HG03280 (cell line): Measurements from ENCODE around the gene CABP1.
"Not testable (repeated sequence)": the region's sequence is repeated elsewhere in the genome, so short reads cannot be mapped to it uniquely, and the experiment has no call there.

ENCODE experiments used
- ATAC-seq: cut with Tn5 transposase; IDR thresholded peaks from one replicate; pipeline ENCODE4 v1.9.1; 2021; ENCODE audit warnings: mild to moderate bottlenecking, moderate library complexity; ENCODE audit not compliant: unreplicated experiment

The CABP1 gene

DNA sequence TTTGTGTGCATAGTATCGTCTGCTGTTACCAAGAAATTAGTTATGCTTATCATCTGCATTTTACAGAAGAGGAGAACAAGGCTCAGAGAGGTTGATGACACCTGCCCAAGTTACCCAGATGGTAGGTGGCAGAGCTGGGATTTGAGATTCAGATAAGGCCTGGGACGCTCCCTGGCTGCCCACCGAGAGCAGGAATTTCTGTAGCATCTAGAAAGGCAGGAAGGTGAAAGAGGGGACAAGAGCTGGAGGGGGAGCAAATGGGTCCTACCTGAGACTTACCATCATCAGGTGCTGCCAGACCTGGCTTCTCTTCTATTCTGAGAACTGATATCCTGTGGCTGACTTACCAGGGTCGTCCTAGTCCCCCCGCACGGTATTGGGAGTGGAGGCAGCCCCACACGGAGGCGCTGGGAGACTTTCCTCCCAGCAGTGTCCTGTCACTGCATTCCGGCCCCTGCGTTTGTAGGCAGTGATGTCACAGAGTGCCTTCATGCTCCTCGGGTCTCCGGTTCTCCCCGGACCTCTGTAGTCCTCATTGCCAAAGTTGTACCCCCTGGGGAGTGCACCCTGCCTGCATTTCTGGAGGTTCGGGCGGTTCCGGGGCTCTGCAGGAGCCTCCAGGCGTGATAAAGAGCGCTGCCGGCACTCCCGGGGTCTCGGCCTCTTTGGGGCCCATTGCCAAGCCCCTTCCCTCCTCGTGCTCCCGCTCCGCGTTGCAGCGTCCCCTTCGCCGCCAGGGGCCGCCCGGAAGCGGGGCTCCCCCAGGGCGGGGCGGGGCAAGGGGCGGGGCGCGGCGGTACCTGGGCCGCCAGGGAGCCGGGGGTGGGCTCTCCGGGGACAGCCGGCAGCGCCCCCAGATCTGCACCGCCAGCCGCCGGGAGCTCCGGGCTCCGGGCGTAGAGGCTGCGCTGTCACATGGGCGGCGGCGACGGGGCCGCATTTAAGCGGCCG is at the start of gene CABP1:
Gene CABP1 (plus strand): TSS at position 856 of the 951 bp plus-strand sequence. CDS start 60 bp downstream, at position 916.
- peak; percentile 65 for ATAC-seq

DNA sequence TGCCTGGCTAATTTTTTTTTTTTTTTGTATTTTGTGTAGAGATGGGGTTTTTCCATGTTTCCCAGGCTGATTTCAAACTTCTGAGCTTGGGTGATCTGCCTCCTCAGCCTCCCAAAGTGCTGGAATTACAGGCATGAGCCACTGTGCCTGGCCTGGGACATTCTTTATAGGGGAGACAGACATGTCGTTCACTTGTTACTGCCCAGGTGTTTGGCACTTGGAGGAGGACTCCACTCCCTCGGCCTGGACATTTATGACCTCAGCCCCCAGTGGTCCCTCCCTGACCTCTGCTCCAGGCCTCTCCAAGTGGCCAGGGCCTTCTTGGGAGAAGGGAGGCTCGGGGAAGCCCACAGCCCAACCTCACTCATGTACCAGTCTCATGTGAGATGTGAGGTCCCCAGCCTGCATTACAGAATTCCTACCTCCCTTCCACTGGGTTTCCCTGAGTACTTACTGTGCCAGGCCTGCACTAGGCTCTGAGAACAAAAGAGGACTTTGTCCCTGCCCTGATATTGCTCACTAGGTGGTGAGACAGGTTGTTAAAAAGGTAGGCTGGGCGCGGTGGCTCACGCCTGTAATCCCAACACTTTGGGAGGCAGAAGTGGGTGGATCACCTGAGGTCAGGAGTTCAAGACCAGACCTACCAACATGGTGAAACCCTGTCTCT is 49.6 kb upstream of the CABP1 start:
- no peak for ATAC-seq

DNA sequence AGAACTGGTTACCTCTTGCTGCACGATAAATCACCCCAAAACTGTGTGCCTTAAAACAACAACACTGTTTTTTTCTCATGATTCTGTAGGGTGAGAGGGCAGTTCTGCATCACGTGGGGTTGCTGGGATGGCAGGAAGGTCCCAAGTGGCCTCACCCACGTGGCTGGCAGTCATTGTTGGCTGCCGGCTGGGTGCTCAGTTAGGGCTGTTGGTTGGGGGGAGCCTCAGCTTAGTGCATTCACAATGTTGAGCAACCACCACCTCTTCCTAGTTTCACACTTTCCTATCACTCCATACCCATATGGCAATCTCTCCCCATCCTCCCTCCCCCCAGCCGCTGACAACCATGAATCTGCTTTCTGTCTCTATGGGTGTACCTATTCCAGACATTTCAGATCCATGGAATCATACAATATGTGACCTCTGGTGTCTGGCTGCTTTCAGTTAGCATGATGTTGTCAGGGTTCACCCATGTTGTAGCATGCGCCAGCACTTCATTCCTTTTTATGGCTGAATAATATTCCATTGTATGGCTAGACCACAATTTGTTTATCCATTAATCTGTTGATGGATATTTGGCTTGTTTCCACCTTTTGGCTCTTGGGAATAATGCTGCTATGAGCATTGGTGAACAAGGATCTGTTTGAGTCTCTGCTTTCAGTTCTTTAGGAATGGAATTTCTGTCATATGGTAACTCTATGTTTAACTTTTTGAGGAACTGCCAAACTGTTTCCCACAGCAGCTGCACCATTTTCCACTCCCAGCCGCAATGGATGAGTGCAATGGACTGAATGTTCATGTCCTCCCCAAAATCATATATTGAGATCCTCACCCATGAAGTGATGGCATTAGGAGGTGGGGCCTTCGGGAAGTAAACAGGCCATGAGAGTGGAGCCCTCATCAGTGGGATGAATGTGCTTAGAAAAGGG is 48.0 kb upstream of the CABP1 start:
- ATAC-seq: no peak

DNA sequence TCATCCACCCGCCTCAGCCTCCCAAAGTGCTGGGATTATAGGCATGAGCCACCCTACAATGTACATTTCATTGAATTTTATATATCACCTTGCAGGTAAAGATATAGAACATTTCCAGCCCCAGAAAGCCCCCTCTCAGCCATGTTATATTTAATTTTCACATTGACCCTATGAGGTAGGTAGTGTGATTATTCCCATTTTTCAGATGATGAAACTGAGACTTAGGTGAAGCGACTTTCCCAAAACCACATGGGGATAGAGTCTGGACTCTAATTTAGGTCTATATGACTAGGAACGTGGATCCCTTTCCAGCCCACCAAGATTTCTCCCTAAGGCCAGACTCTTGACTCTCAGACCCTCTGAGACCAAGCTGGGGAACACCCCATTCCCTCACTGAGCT is 43.5 kb upstream of the CABP1 start:
- ATAC-seq: no peak

DNA sequence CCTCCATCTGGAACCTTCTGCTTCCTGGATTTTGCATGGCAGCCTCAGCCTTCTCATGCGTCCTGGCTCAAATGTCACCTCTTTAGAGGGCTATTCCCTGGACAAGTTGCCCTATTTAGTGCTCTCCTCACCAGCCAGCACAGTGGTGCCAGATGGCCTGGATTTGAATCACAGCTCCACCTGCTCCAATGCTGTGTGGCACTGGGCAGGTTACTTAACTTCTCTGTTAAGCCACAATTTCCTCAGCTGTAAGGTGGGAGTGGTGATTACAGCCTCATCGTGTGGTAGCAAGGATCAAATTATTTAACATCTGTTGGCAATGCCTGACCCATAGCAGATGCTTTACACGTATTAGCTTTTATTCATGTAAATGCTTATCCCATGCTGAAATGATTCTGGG is 42.6 kb upstream of the CABP1 start:
- ATAC-seq: no peak

DNA sequence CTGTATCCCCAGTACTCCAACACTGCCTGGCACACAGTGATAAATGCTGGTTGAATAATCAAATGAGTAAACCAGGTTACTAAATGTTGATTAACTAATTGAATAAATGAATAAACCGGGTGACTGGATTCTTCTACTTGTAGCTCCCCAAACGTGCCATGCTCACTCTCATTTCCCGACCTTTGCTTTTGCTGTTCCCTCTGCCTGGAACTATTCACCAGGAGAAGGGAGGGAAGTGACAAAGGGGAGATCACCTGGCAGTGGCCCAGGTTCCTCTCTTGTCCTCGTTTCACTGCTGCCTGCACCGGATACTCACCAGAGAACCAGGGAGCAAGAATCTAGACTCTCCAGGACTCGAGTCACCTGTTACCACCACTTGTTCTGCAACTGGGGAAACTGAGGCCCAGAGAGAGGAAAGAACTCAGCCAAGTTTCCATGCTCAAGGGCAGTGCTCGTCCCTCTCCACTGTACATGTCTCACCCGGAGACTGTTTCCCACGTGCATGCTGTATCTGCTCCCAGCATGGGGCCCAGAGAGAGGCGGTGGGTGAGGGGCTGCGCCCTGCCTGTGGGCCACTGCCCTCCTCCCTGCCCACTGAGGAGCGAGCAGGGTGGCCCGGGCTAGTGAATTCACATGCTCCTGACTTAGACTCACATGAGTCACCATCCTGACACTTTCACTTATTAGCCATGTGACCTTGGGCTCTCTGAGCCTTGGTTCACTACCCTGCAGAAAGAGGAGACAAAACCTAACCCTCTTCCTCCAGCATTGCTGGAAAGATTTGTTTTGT is 41.6 kb upstream of the CABP1 start:
- ATAC-seq: no peak

DNA sequence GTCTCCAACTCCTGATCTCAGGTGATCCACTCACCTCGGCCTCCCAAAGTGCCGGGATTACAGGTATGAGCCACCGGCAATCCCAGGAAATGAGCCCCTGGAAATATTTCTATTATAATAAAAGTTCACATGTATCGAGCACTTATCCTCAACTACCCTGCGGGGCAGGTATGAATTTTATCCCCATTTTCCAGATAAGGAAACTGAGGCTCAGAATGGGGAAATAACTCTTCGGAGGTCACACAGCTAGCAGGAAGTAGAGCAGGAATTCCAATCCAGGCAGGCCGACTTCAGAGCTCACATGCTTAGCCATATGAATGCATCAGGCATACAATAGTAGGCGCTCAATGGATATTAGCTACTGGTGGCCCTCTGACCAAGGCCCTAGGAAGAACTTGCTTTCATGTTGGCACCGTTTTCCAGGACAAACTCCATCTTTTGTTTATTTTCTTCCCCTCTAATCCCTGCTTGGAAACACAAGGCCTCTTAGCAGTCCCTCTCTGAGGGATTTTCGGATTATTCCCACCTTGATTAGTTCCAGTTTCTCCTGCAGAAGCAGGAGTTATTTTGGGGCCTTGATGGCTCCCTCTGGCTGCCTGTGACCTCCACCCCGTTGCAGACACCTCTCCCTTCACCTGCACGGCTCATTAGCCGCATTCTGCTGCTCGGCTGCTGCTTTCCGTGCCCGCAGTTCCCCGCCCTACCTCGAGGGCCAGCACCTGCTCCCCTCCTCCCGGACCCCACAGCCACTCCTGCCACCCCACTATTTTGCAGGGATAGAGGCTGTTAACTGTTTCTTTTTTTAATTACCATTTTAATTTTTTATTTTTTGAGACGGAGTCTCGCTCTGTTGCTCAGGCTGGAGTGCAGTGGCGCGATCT is 40.5 kb upstream of the CABP1 start:
- ATAC-seq: no peak

DNA sequence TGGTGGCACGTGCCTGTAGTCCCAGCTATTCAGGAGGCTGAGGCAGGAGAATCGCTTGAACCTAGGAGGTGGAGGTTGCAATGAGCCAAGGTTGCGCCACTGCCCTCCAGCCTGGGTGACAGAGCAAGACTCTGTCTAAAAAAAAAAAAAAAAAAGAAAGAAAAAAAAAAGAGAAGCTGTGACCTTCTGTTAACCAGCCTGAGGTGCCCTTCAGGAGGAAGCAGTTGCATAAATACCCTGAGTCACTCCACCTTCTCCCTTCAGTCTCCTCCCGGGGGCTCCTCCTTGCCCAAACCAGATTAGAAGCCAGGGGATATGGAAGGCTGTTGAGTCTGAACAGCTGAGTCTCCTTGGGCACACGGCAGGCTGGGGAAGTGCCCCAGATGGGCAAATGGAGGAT is 38.0 kb upstream of the CABP1 start:
- not testable (repeated sequence) for ATAC-seq

DNA sequence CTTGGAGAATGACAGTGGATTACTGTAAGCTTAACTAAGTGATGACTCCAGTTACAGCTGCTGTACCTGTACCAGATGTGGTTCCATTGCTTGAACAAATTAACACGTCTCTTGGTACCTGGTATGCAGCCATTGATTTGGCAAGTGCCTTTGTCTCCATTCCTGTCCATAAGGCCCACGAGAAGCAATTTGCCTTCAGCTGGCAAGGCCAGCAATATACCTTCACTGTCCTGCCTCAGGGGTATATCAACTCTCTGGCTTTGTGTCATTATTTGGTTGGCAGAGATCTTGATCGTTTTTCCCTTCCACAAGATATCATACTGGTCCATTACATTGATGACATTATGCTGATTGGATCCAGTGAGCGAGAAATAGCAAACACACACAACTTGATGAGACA is 29.9 kb upstream of the CABP1 start:
- no peak for ATAC-seq

DNA sequence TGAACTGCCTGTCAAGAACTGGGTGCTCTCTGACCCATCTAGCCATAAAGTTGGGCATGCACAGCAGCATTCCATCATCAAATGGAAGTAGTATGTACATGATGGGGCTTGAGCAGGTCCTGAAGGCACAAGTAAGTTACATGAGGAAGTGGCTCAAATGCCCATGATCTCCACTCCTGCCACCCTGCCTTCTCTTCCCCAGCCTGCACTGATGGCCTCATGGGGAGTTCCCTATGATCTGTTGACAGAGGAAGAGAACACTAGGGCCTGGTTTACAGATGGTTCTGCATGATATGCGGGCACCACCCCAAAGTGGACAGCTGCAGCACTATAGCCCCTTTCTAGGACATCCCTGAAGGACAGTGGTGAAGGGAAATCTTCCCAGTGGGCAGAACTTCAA is 28.9 kb upstream of the CABP1 start:
- not testable (repeated sequence) for ATAC-seq

DNA sequence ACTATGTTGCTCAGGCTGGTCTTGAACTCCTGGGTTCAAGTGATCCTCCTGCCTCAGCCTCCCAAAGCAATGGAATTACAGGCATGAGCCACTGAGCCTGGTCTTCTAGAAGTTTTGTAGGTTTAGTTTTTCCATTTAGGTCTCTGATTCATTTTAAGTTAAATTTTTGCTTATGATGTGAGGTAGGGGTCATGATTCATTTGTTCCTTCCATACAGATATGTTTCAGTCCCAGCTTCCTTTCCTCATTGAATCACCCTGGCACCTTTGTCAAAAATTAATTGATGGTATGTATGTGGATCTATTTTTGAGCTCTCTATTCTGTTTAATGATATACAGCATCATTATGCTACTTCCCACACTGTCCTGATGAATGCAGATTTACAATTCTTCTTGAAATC is 25.6 kb upstream of the CABP1 start:
- ATAC-seq: no peak

DNA sequence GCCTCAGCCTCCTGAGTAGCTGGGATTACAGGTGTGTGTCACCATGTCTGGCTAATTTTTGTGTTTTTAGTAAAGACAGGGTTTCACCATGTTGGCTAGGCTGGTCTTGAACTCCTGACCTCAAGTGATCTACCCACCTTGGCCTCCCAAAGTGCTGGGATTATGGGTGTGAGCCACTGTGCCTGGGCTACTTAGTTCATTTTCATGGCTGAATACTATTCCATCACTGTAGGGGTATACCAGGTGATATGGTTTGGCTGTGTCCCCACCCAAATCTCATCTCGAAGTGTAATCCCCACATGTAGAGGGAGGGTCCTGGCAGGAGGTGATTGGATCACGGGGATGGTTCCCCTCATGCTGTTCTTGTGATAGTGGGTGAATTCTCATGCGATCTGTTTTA is 23.2 kb upstream of the CABP1 start:
- ATAC-seq: not testable (repeated sequence)

DNA sequence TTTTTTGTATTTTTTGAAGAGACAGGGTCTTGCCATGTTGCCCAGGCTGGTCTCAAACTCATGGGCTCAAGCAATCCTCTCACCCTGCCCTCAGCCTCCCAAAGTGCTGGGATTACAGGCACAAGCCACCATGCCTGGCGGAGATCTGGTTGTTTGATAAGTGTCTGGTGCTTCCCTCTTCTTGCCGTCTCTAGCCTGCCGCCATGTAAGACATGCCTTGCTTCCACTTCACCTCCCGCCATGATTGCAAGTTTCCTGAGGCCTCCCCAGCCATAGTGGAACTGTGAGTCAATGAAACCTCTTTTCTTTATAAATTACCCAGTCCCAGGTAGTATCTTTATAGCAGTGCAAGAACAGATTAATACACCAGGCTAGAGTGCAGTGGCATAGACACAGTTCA is 22.7 kb upstream of the CABP1 start:
- not testable (repeated sequence) for ATAC-seq

DNA sequence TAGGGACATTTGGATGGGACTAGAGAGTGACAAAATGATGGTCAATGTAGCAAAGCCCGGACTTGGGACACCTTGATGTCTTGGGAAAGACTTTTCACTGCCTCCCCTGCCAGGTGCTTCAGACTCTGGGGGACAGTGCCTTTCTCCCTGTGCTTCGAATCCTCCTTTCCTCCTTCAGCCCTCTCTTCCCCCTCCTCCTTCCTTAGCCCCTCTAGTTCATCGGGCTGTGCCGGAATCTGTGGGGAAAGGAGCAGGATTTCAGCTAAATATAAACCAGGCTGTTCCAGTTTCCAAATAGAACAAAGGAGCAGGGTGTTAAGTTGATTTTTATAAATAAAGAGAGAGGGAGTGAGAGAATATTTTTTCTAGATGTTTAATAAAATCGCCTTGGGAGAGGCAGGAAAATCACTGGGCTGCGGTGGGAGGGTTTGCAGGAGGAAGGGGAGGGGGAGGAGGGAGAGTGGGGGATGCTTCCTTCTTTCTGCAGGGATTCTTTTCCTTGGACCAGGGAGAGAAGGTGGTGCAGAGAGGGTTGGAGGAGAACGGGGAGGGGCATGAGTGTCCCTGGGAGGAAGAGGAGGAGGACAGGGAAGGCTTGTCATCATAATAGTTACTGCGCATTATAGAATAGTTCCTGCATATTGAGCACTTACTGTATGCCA is 21.3 kb upstream of the CABP1 start:
- ATAC-seq: no peak

DNA sequence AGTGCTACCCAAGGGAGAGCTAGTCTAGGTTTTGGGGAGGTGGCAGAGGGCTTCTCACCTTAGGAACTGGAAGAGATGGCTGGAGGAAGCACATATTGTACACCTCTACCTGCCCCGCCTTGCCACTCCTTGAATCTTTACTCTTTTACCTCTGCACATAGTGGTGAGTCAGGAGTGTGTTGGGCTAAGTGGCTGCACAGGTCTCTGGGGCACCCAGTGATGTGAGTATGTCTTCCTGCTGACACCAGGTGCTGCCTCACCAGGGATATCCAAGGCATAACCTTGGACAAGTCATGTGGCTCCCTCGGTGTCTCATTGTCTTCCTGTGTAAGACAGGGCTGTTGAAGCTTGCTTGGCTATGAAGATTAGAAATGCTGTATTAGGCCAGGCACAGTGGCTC is 19.8 kb upstream of the CABP1 start:
- ATAC-seq: no peak

DNA sequence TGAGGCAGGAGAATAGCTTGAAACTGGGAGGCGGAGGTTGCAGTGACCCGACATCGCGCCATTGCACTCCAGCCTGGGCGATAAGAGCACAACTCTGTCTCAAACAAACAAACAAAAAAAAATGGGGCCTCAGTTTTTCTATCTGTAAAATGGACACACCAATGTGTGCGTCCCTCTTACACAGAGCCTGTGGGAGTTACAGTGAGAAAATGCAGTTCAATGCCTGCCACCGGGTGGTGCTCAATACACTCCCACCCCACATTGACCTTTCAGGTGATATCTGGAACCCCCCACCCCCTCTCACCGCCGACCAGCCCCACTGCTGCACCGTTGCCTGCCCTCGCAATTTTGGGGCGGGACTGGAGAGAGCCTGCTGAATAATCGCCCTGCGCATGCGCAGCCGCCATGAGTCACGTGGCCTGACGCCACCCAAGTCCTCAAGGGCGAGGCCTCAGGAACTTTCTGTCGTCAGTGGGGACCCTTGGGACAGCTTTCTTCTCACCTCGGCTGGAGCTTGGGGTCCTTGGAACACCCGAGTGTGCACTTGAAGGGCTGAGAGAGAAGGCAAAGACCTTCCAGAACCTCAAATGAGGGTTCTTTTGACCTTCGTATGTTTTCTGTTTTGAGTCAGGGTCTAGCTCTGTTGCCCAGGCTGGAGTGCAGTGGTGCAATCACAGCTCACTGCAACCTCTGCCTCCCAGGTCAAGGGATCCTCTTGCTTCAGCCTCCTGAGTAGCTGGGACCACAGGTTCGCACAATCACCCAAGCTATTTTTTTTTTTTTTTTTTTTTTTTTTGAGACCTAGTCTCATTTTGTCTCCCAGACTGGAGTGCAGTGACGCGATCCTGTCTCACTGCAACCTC is 14.6 kb upstream of the CABP1 start:
- ATAC-seq: no peak

DNA sequence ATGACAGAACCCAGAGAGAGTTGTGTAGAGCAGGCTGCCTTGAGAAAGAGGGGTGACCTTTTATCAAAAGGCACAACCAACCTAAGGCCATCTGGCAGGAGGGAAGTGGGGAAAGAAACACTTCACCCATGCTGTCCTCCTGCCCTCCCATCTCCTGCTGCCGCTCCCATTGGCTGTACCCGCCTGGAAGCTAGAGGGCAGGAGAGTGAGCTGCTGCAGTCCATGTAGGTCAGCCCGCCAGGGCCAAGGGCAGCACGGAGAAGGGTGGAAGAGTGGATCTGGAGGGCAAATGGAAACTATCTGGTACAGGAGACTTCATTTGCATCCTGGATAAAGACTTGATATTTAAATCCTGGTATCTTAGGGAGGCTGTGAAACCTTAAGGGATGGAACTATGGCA is 11.5 kb upstream of the CABP1 start:
- no peak for ATAC-seq
